HEK293 (cell line): Measurements from ENCODE around the gene OR4N5.
A peak's percentile ranks its signal among the peaks of the same experiment; 100 is the strongest.
"Not testable (repeated sequence)": the region's sequence is repeated elsewhere in the genome, so short reads cannot be mapped to it uniquely, and the experiment has no call there.

Experiments
- CTCF ChIA-PET: fragments of 350-600 bp; formaldehyde crosslinking; extraction: SDS; loops from one replicate; lab custom pipeline; 2021; ENCODE audit warnings: antibody characterized with exemption; lab: Yijun Ruan, JAX
- POLR2A ChIA-PET: fragments of 300-600 bp; formaldehyde crosslinking; extraction: SDS; loops from one replicate; lab custom pipeline; 2020; ENCODE audit warnings: antibody characterized with exemption, inconsistent platforms; lab: Yijun Ruan, JAX
- H3K27ac ChIP-seq: fragments of 200-500 bp; sonication (Bioruptor generic); 2 replicates; pipeline ENCODE4 v1.5.1; 2014; ENCODE audit warnings: low read depth, low read length, control low read depth, inconsistent platforms; ENCODE audit errors: extremely low read depth
- H3K36me3 ChIP-seq, 2 experiments: fragments of 200-500 bp in 1 of 2; sonication (Bioruptor generic) in 1 of 2; 1 replicate in 1 of 2; 2 replicates in 1 of 2; pipeline ENCODE4 v1.5.1; 2014 to 2017; ENCODE audit warnings: inconsistent platforms in 2 of 2, low read length in 2 of 2; ENCODE audit not compliant: control insufficient read depth in 2 of 2, insufficient read depth in 1 of 2
- H3K4me1 ChIP-seq: fragments of 200-500 bp; sonication (Bioruptor generic); 2 replicates; pipeline ENCODE4 v1.5.1; 2014; ENCODE audit warnings: mild to moderate bottlenecking, low read length, inconsistent platforms; ENCODE audit not compliant: control insufficient read depth, insufficient read depth
- H3K4me3 ChIP-seq: 2 replicates; pipeline ENCODE4 v1.5.1; 2011; ENCODE audit warnings: low read depth, mild to moderate bottlenecking, control low read depth, low read length, moderate library complexity
- H3K9me3 ChIP-seq: fragments of 200-500 bp; sonication (Bioruptor generic); 2 replicates; pipeline ENCODE4 v1.5.1; 2014; ENCODE audit warnings: low read depth, low read length, inconsistent platforms; ENCODE audit not compliant: control insufficient read depth, insufficient read depth
- FEZF1 ChIP-seq: fragments of 450-650 bp; formaldehyde crosslinking; IDR thresholded peaks from 2 replicates; pipeline ENCODE4 v1.5.1; 2016; ENCODE audit warnings: missing biosample characterization, missing genetic modification characterization
- SCRT1 ChIP-seq: fragments of 450-650 bp; formaldehyde crosslinking; IDR thresholded peaks from 2 replicates; pipeline ENCODE4 v1.5.1; 2016; ENCODE audit warnings: missing biosample characterization, missing genetic modification characterization, borderline replicate concordance
- ZBTB49 ChIP-seq: fragments of 450-650 bp; formaldehyde crosslinking; IDR thresholded peaks from 2 replicates; pipeline ENCODE4 v1.5.1; 2016; ENCODE audit warnings: missing biosample characterization, missing genetic modification characterization, low read depth
- ZBTB7A ChIP-seq: fragments of 450-650 bp; formaldehyde crosslinking; IDR thresholded peaks from 2 replicates; pipeline ENCODE4 v1.5.1; 2016; ENCODE audit warnings: low read depth, missing biosample characterization, missing genetic modification characterization
- ZEB2 ChIP-seq: fragments of 450-650 bp; formaldehyde crosslinking; IDR thresholded peaks from 2 replicates; pipeline ENCODE4 v1.5.1; 2016; ENCODE audit warnings: missing biosample characterization, missing genetic modification characterization
- ZNF133 ChIP-seq: fragments of 450-650 bp; formaldehyde crosslinking; IDR thresholded peaks from 2 replicates; pipeline ENCODE4 v1.5.1; 2016; ENCODE audit warnings: missing biosample characterization, missing genetic modification characterization
- ZNF146 ChIP-seq: fragments of 450-650 bp; formaldehyde crosslinking; IDR thresholded peaks from 2 replicates; pipeline ENCODE4 v1.5.1; 2016; ENCODE audit warnings: missing biosample characterization, missing genetic modification characterization
- ZNF148 ChIP-seq: fragments of 450-650 bp; formaldehyde crosslinking; IDR thresholded peaks from 2 replicates; pipeline ENCODE4 v1.5.0; 2017; ENCODE audit warnings: missing biosample characterization, missing genetic modification characterization, borderline replicate concordance
- ZNF202 ChIP-seq: fragments of 450-650 bp; formaldehyde crosslinking; IDR thresholded peaks from 2 replicates; pipeline ENCODE4 v1.5.1; 2016; ENCODE audit warnings: missing biosample characterization, missing genetic modification characterization, borderline replicate concordance
- ZNF223 ChIP-seq: fragments of 450-650 bp; formaldehyde crosslinking; IDR thresholded peaks from 2 replicates; pipeline ENCODE4 v1.5.1; 2016; ENCODE audit warnings: missing biosample characterization, missing genetic modification characterization
- ZNF341 ChIP-seq: fragments of 450-650 bp; formaldehyde crosslinking; IDR thresholded peaks from 2 replicates; pipeline ENCODE4; 2016; ENCODE audit warnings: low read depth, missing biosample characterization, missing genetic modification characterization
- ZNF426 ChIP-seq: fragments of 450-650 bp; formaldehyde crosslinking; IDR thresholded peaks from 2 replicates; pipeline ENCODE4 v1.5.1; 2017; ENCODE audit warnings: missing biosample characterization, missing genetic modification characterization, mild to moderate bottlenecking, inconsistent platforms, moderate library complexity
- ZNF473 ChIP-seq: fragments of 450-650 bp; formaldehyde crosslinking; IDR thresholded peaks from 2 replicates; pipeline ENCODE4 v1.5.1; 2017; ENCODE audit warnings: missing biosample characterization, missing genetic modification characterization
- ZNF560 ChIP-seq: fragments of 450-650 bp; formaldehyde crosslinking; IDR thresholded peaks from 2 replicates; pipeline ENCODE4 v1.5.1; 2017; ENCODE audit warnings: missing biosample characterization, missing genetic modification characterization, borderline replicate concordance
- ZNF571 ChIP-seq: fragments of 450-650 bp; formaldehyde crosslinking; IDR thresholded peaks from 2 replicates; pipeline ENCODE4 v1.5.0; 2017; ENCODE audit warnings: missing biosample characterization, missing genetic modification characterization
- ZNF580 ChIP-seq: fragments of 450-650 bp; formaldehyde crosslinking; IDR thresholded peaks from 2 replicates; pipeline ENCODE4 v1.5.1; 2016; ENCODE audit warnings: missing biosample characterization, missing genetic modification characterization
- ZNF654 ChIP-seq: fragments of 450-650 bp; formaldehyde crosslinking; IDR thresholded peaks from 2 replicates; pipeline ENCODE4 v1.5.1; 2016; ENCODE audit warnings: low read depth, missing biosample characterization, missing genetic modification characterization
- ZNF701 ChIP-seq: fragments of 450-650 bp; formaldehyde crosslinking; IDR thresholded peaks from 2 replicates; pipeline ENCODE4 v1.5.1; 2016; ENCODE audit warnings: missing biosample characterization, missing genetic modification characterization
- ZNF785 ChIP-seq: fragments of 450-650 bp; formaldehyde crosslinking; IDR thresholded peaks from 2 replicates; pipeline ENCODE4 v1.5.1; 2016; ENCODE audit warnings: missing biosample characterization, missing genetic modification characterization
- ZNF843 ChIP-seq: fragments of 450-650 bp; formaldehyde crosslinking; IDR thresholded peaks from 2 replicates; pipeline ENCODE4 v1.5.1; 2016; ENCODE audit warnings: missing biosample characterization, missing genetic modification characterization

The OR4N5 gene

GRCh38 chr14:20174205-20174604 is 35.6 kb downstream of the OR4N5 start:
- POLR2A ChIA-PET, H3K9me3 ChIP-seq, H3K4me1 ChIP-seq, H3K36me3 ChIP-seq, H3K27ac ChIP-seq, CTCF ChIA-PET, H3K4me3 ChIP-seq: not testable (repeated sequence)
- peak; percentile 67 for TF ChIP-seq ZNF146 (tag by site-specific recombination)

- no peak overlapping the region for H3K27ac ChIP-seq
- CTCF ChIA-PET, result no interaction called here
- TF ChIP-seq ZNF560 (tag by site-specific recombination) (no peak), ZNF341 (tag by site-specific recombination) (no peak), ZNF148 (tag by site-specific recombination) (no peak), ZNF426 (no peak), SCRT1 (tag by site-specific recombination) (no peak)
- no peaks in the 10 kb centered on the region for H3K9me3 ChIP-seq
- no peak overlapping the region for H3K4me3 ChIP-seq
- H3K4me1 ChIP-seq, result no peaks in the 10 kb centered on the region
- POLR2A ChIA-PET, result no interaction called here
- H3K36me3 ChIP-seq, result no peaks in the 10 kb centered on the region
These were observed 37.7 kb downstream of the OR4N5 start for GRCh38 chr14:20176330-20176729.

GRCh38 chr14:20177433-20177974 is 38.9 kb downstream of the OR4N5 start:
- Histone ChIP-seq H3K9me3 (no peaks in the 10 kb centered on the region), H3K4me1 (no peaks in the 10 kb centered on the region), H3K4me3 (no peak overlapping the region), H3K36me3 (no peaks in the 10 kb centered on the region), H3K27ac (no peak overlapping the region)
- POLR2A ChIA-PET, result no interaction called here
- CTCF ChIA-PET, result no interaction called here
- TF ChIP-seq ZBTB49 (tag by site-specific recombination), result no peak
- TF ChIP-seq ZEB2 (tag by site-specific recombination), result no peak
- no peak for TF ChIP-seq ZNF580 (tag by site-specific recombination)
- no peak for TF ChIP-seq ZNF473 (tag by site-specific recombination)
- no peak for TF ChIP-seq ZNF701 (tag by site-specific recombination)
- TF ChIP-seq ZNF571 (tag by site-specific recombination), result no peak
- TF ChIP-seq ZNF843 (tag by site-specific recombination), result no peak
- no peak for TF ChIP-seq ZNF223
- no peak for TF ChIP-seq FEZF1 (tag by site-specific recombination)
- no peak for TF ChIP-seq ZNF654
- no peak for TF ChIP-seq ZNF202
- no peak for TF ChIP-seq ZNF148 (tag by site-specific recombination)
- TF ChIP-seq ZNF785, result no peak
- no peak for TF ChIP-seq ZNF133
- no peak for TF ChIP-seq ZBTB7A (tag by site-specific recombination)
